NCI-H1694 treated with DMSO at 0.1 percent for 48 hours (cell line): Measurements from ENCODE around the gene NHERF2.

Experiments
- DNase-seq: peaks from one replicate; lab custom pipeline; 2025; lab: John Stamatoyannopoulos, UW

Gene NHERF2

DNA sequence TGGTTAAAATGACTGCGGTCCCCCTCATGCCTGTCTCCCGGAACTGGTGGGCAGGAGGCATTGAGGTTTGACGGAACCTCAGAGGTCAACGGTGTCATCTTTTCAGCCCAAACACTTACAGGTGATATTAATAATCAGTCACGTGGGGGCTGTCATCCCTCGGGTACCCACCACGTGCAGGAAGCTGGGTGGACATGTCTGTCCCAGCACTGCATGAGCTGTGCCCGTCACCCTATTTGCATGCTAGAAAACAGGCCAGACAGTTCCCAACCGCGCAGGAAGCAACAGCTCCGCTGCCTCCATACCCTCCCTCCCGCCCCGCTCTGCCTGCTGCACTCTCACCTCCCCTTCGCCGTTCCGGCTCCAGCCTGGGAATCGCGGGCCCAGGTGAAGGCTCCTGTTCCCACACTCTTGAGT is 35.6 kb upstream of the NHERF2 start:
- DNase-seq: no peak

- DNase-seq: no peak
These were observed 35.1 kb upstream of the NHERF2 start for GRCh38 chr16:1991588-1991947.

DNA sequence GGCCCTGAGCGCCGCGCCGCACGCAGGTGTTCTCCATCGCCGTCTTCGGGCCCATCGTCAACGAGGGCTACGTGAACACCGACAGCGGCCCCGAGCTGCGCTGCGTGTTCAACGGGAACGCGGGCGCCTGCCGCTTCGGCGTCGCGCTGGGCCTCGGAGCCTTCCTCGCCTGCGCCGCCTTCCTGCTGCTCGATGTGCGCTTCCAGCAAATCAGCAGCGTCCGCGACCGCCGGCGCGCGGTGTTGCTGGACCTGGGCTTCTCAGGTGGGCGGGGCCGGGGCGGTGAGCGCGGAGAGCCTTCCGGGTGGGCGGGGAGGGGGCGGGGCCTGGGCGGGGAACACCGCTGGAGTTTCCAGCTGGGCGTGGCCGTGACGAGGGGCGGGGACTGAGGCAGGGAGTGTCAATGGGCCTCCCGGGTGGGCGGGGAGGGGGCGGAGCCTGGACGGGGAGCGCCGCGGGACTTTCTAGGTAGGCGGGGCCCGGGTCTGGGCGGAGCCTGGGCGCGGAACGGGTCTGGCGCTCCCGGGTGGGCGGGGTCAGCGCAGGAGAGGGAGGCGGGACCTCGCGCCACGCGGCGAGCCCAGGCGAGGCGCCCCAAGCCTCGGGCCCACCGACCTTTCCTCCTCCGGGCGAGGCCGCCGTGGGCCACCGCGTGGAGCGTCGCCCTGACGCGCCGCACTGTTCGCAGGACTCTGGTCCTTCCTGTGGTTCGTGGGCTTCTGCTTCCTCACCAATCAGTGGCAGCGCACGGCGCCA is 34.6 kb upstream of the NHERF2 start:
- DNase-seq: no peak

- DNase-seq: no peak
These were observed 33.9 kb upstream of the NHERF2 start for GRCh38 chr16:1992704-1993317.

DNA sequence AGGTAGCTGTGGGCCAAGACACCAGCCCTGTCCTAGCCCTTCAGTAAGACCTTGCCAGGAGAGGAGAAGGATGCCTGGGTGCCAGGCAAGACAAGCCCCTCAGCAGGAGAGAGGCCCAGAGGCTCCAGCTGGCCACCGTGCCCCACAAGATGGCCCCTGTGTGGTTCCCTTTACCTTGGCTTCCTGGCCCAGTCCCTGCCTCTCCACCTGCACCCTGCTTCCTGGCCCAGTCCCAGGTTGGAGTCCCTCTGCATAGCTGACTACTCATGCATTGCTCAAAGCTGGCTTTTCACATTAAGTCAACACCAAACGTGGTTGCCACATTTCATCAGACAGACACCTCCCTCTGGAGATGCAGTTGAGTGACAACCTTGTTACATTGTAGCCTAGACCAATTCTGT is 33.0 kb upstream of the NHERF2 start:
- no peak for DNase-seq

GRCh38 chr16:1997494-1998359 is 29.0 kb upstream of the NHERF2 start:
- DNase-seq: no peak

- no peak for DNase-seq
These were observed 28.3 kb upstream of the NHERF2 start for GRCh38 chr16:1998360-1998835.

- no peak for DNase-seq
These were observed 27.6 kb upstream of the NHERF2 start for GRCh38 chr16:1998852-1999801.

- no peak for DNase-seq
These were observed 26.7 kb upstream of the NHERF2 start for GRCh38 chr16:1999866-2000514.

- DNase-seq: no peak
These were observed 25.7 kb upstream of the NHERF2 start for GRCh38 chr16:2001035-2001434.

DNA sequence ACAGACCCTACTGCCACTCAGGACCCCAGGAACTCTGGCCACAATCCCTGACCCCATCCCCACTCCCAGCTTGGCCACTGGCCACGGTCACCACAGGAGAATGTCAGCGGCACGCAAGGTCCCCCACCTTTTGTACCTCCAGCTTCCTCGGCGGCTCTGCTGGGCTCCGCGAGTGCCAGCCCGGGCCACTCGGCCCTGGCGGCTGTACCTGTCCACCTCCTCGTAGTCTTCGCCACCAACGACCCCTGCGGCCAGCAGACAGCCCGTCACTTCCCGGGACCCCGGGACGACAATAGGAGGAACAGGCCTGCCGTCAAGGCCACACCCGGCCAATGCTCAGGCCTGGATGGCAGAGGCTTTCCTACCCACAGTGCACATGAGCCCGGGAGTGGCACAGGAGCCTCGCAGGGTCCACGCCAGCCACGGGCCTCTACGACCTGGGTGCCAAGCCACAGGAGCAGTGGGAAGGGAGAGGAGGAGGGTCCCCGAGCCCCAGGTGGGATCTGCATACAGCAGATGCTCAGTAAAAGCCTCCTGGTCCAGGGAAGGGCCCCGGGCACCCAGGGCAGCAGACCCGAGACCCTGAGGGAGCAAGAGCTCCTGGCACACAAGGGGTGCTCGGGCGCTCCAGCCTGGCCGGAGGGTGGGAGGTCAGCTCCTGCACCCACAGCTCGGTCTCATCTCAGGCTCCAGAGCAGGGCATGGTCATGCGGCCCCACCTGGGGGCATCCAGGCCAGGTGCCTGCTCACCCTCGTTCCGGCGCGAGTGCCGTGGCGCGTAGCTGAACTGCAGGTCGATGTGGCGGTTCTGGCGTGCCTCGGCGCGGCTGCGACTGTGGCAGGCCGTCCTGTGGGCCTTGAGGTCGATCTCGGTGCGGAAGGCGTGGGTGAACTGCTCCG is 25.0 kb upstream of the NHERF2 start:
- DNase-seq: no peak

GRCh38 chr16:2002406-2003230 is 24.1 kb upstream of the NHERF2 start:
- no peak for DNase-seq

- no peak for DNase-seq
These were observed 23.4 kb upstream of the NHERF2 start for GRCh38 chr16:2003231-2003826.

- peak; percentile 88 for DNase-seq
These were observed 22.7 kb upstream of the NHERF2 start for GRCh38 chr16:2003827-2004641.

GRCh38 chr16:2004795-2005517 is 21.7 kb upstream of the NHERF2 start:
- no peak for DNase-seq

DNA sequence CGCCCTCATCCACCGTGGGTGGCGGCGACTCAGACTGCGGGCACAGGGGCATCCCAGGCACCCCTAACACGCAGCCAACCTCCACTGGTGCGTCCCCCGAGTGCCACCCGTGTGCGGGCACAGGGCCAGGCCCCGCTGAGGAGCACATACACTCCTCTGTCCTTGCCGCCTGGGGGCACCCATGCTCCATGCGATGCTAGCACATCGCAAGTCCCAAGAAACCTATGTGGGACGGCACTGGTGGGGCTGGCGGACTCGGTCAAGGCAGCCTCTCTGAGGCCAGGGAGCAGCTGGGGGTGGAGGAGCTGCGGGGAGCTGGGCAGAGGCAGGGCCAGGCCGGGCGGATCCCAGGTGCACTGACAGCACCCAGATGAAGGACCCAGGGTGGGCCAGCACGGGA is 21.1 kb upstream of the NHERF2 start:
- DNase-seq: peak; percentile 39

- no peak for DNase-seq
These were observed 20.4 kb upstream of the NHERF2 start for GRCh38 chr16:2006317-2006716.
